HepG2 (cell line): Measurements from ENCODE around the gene SS18L1. TPM values are rescaled to one million over a fixed set of nuclear protein-coding genes. Genes with fewer than 3 reads are reported as not detected.

Experiments used
- ATAC-seq: fragments of 200-7000 bp; cut with Tn5 transposase; 3 replicates; pipeline ENCODE4 v1.9.1; 2020; ENCODE audit warnings: mild to moderate bottlenecking, moderate library complexity
- BruUV-seq: library from RNA; stranded (reverse); fragments of 400-500 nt; replicated peaks from 2 replicates; lab custom pipeline; 2021; lab: Mats Ljungman, UMichigan
- CTCF ChIA-PET: fragments of 300-600 bp; formaldehyde crosslinking; extraction: SDS; loops from one replicate; lab custom pipeline; 2021; ENCODE audit warnings: low total read pairs, inconsistent platforms, low intra/inter-chr PET ratio; lab: Yijun Ruan, JAX
- POLR2A ChIA-PET: fragments of 350-600 bp; sonication (Branson Sonifier 250); formaldehyde crosslinking; loops from one replicate; lab custom pipeline; 2020; ENCODE audit warnings: antibody characterized with exemption, inconsistent platforms; lab: Yijun Ruan, JAX
- DNase-seq: peaks from one replicate; pipeline ENCODE4 v3.0.0-alpha.2; 2015; ENCODE audit warnings: low spot score
- FAIRE-seq: peaks from 3 replicates; lab custom pipeline; 2011; peaks lifted over from hg19 to GRCh38; lab: Jason Lieb, UNC
- H2AFZ ChIP-seq: one replicate; pipeline ENCODE4 v1.6.1; 2011; ENCODE audit warnings: low read length, inconsistent platforms
- H3K27ac ChIP-seq: fragments of 300-600 bp; 3 replicates; pipeline ENCODE4 v1.8.0; 2011; ENCODE audit warnings: mixed run types, mild to moderate bottlenecking, mixed read lengths, low read length, inconsistent platforms; ENCODE audit not compliant: insufficient read depth; ENCODE audit errors: extremely low read length
- H3K27me3 ChIP-seq, 2 experiments: fragments of 200-600 bp in 1 of 2; 2 replicates in 1 of 2; 3 replicates in 1 of 2; pipeline versions ENCODE4 v1.6.0 to v1.8.0; 2011; ENCODE audit warnings: low read length in 2 of 2, mild to moderate bottlenecking in 2 of 2, moderate library complexity in 2 of 2, inconsistent platforms in 1 of 2; ENCODE audit not compliant: insufficient read depth in 2 of 2, control insufficient read depth in 1 of 2
- H3K36me3 ChIP-seq, 2 experiments: fragments of 200-600 bp in 1 of 2; replicated peaks in 1 of 2; 2 replicates in 1 of 2; 3 replicates in 1 of 2; pipeline versions ENCODE4 v1.5.1 to v1.8.0; 2011; ENCODE audit warnings: low read length in 2 of 2, inconsistent platforms in 1 of 2; ENCODE audit not compliant: insufficient read depth in 2 of 2, control insufficient read depth in 1 of 2
- H3K4me1 ChIP-seq: 2 replicates; pipeline ENCODE4 v1.5.1; 2012; ENCODE audit warnings: low read length, inconsistent platforms; ENCODE audit not compliant: insufficient read depth
- H3K4me2 ChIP-seq: 2 replicates; pipeline ENCODE4 v1.6.0; 2011; ENCODE audit warnings: low read depth, low read length, inconsistent platforms
- H3K4me3 ChIP-seq, 3 experiments: fragments of 200-600 bp in 1 of 3; sonication (generic), shearing (Covaris generic) in 1 of 3; replicated peaks in 1 of 3; 2 replicates each; pipeline ENCODE4 v1.5.1; 2011 to 2016; ENCODE audit warnings: low read length in 3 of 3, inconsistent platforms in 2 of 3, low read depth in 2 of 3, mild to moderate bottlenecking in 2 of 3, control low read depth in 1 of 3, mixed read lengths in 1 of 3; ENCODE audit not compliant: insufficient read depth in 1 of 3
- H3K79me2 ChIP-seq: one replicate; pipeline ENCODE4 v1.6.1; 2011; ENCODE audit warnings: low read length, inconsistent platforms; ENCODE audit not compliant: insufficient read depth
- H3K9ac ChIP-seq: 2 replicates; pipeline ENCODE4 v1.6.0; 2011; ENCODE audit warnings: mild to moderate bottlenecking, low read depth, low read length, inconsistent platforms; ENCODE audit not compliant: insufficient read depth
- H3K9me3 ChIP-seq: 2 replicates; pipeline ENCODE4 v1.5.1; 2012; ENCODE audit warnings: mild to moderate bottlenecking, low read length
- H4K20me1 ChIP-seq: 2 replicates; pipeline ENCODE4 v1.6.0; 2011; ENCODE audit warnings: inconsistent platforms, mild to moderate bottlenecking, low read length, moderate library complexity; ENCODE audit not compliant: insufficient read depth
- BCLAF1 ChIP-seq: fragments of 450-650 bp; IDR thresholded peaks from 2 replicates; pipeline ENCODE4 v1.6.1; 2017; ENCODE audit warnings: mild to moderate bottlenecking
- HNRNPLL ChIP-seq: fragments of 200-400 bp; formaldehyde crosslinking; IDR thresholded peaks from 2 replicates; pipeline ENCODE4 v1.6.1; 2017; ENCODE audit warnings: mild to moderate bottlenecking, low read depth, low read length; ENCODE audit not compliant: poor library complexity, severe bottlenecking
- IRF9 ChIP-seq: sonication (generic); formaldehyde crosslinking; IDR thresholded peaks from 2 replicates; pipeline ENCODE4 v1.8.0; 2022; ENCODE audit warnings: missing genetic modification reagents, mild to moderate bottlenecking, borderline replicate concordance
- THAP7 ChIP-seq: sonication (generic); formaldehyde crosslinking; IDR thresholded peaks from 2 replicates; pipeline ENCODE4 v1.8.1; 2023; ENCODE audit warnings: mild to moderate bottlenecking, missing genetic modification reagents
- ZFX ChIP-seq: sonication (generic); formaldehyde crosslinking; IDR thresholded peaks from 2 replicates; pipeline ENCODE4 v1.4.0; 2020; ENCODE audit warnings: mild to moderate bottlenecking, low read depth, missing genetic modification reagents, moderate library complexity
- ZNF557 ChIP-seq: sonication (generic); formaldehyde crosslinking; IDR thresholded peaks from 2 replicates; pipeline ENCODE4 v1.4.0; 2020; ENCODE audit warnings: missing genetic modification reagents
- ZNF563 ChIP-seq: sonication (generic); formaldehyde crosslinking; IDR thresholded peaks from 2 replicates; pipeline ENCODE4 v1.8.0; 2022; ENCODE audit warnings: mild to moderate bottlenecking, moderate library complexity, missing genetic modification reagents
- ZSCAN21 ChIP-seq: sonication (generic); formaldehyde crosslinking; IDR thresholded peaks from 2 replicates; pipeline ENCODE4 v1.8.0; 2022; ENCODE audit warnings: mild to moderate bottlenecking, missing genetic modification reagents, moderate library complexity, borderline replicate concordance
- WGBS: methylation state at CpG from one replicate; pipeline ENCODE4 v1.1.6; 2017; ENCODE audit warnings: low lambda C conversion rate; 5-methylcytosine and 5-hydroxymethylcytosine counted together
- in situ Hi-C: cut with HindIII; loops from 2 replicates; pipeline ENCODE4 v1.10.0; 2017; ENCODE audit warnings: low pct_unique_long_range_greater_than_20kb; ENCODE audit not compliant: extremely low pct_ligation_motif_present
- intact Hi-C: fragments of 100-400 bp; cut with micrococcal nuclease; formaldehyde crosslinking; loops from one replicate; pipeline ENCODE4 v1.10.0; 2022; ENCODE audit not compliant: unreplicated experiment
- polyA plus RNA-seq, 8 experiments: library from polyadenylated mRNA; depleted of rRNA in 3 of 8; stranded (reverse) in 7 of 8; unstranded in 1 of 8; fragments of >200 nt; fragmentation: Illumina TruSeq in 4 of 8; extraction: Trizol in 4 of 8; gene quantifications; 2 replicates each; pipeline versions ENCODE4 v1.2.1 to v1.2.3, GENCODE V29; 2011 to 2016; ENCODE audit warnings: low read depth in 4 of 8, missing spikeins in 1 of 8, mixed read lengths in 1 of 8; ENCODE audit not compliant: insufficient read depth in 1 of 8
- total RNA-seq, 5 experiments: library from RNA; depleted of rRNA; stranded (reverse); fragments of >200 nt; fragmentation: Illumina TruSeq; extraction: Trizol; gene quantifications; 2 replicates each; pipeline ENCODE4 v1.2.3, GENCODE V29; 2016; ENCODE audit warnings: low read depth in 1 of 5

SS18L1 gene
- total and polyA plus RNA-seq, 2 of the 13 experiments (the other 11 are each of a cell fraction or from before 2014, with no cell fraction given) = 17.8 to 27.6 TPM

GRCh38 chr20:62157387-62158087 is 14.0 kb downstream of the SS18L1 start (continued):
- TF ChIP-seq ZSCAN21 (CRISPR knock-in tag) = 0 out of 2 replicates have a peak, but pooled peaks have one; percentile 52
- peak; percentile 8 for TF ChIP-seq HNRNPLL
- TF ChIP-seq ZFX = no peak

- ChIA-PET POLR2A (no interaction called here), CTCF (interaction anchor here (4.9 kb wide), 1 partner anchor 147 kb away, joined by 46 read pairs; no protein-coding TSS in a partner anchor)
- intact Hi-C loops (loop anchor here (5.0 kb wide), 1 partner anchor 36 kb away; the partner anchor contains the start of gene LSM14B), in situ Hi-C loops (no loop called here)
- ATAC-seq (no peak), FAIRE-seq (no peak), DNase-seq (no peak)
- Histone ChIP-seq H3K4me3 (no peak overlapping the region), H3K27ac (no peak overlapping the region), H4K20me1 (peaks cover 17% of the 10 kb centered on the region), H3K4me2 (no peak overlapping the region), H3K36me3 (peaks cover 36 to 74% of the 10 kb centered on the region in 2 experiments)
- 96% methylated on average over 12 of the region's 12 CpGs for WGBS
- TF ChIP-seq ZNF563 (CRISPR knock-in tag) (0 out of 2 replicates have a peak, but pooled peaks have one; percentile 34), ZNF557 (CRISPR knock-in tag) (no peak), BCLAF1 (no peak), THAP7 (no peak), IRF9 (CRISPR knock-in tag) (0 out of 2 replicates have a peak, but pooled peaks have one; percentile 38)
- TF ChIP-seq, all 625 proteins: peak for 2
- Histone ChIP-seq H3K4me1 (peaks cover 37% of the 10 kb centered on the region), H3K79me2 (peaks cover 69% of the 10 kb centered on the region), H2AFZ (no peak overlapping the region), H3K9ac (no peak overlapping the region), H3K9me3 (no peaks in the 10 kb centered on the region), H3K27me3 (no peaks in the 10 kb centered on the region)
- BruUV-seq = no TSS peak
These were observed 14.5 kb downstream of the SS18L1 start for GRCh38 chr20:62158088-62158400.
